Measurements from ENCODE around the gene PICK1. TPM values are rescaled to one million over a fixed set of nuclear protein-coding genes. Genes with fewer than 3 reads are reported as not detected.

PICK1 gene
- polyA plus RNA-seq, 1 experiment: 32.4 TPM

DNA sequence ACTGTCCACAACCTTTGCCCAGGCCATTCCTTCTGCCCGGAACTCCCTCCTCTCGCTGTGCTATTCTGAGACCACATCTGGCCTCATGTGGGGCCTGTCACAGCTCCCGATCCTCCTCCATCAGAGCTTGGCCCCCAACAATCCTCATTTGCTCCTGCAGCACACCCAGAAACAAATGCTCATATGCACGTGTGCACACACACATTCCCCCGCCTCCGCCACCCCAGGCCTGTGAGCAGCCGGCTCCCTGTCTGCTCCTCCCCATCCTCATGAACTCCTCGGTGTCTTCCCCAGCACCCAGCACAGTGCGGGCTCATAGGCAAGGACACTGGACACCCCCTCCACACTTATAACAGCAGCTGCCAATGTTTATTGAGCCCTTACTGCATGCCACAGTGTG is 29.7 kb upstream of the PICK1 start:
- ChIA-PET POLR2A (no interaction called here), CTCF (interaction anchor here (0.7 kb wide), 1 partner anchor 25 kb away, joined by 3 read pairs; no protein-coding TSS in a partner anchor)
- H3K36me3 ChIP-seq (ENCODE audit: control insufficient read depth, insufficient read depth, low read length): no peaks in the 10 kb centered on the region
- H3K4me3 ChIP-seq (ENCODE audit: low read depth, low read length): no peak overlapping the region
- H3K27me3 ChIP-seq (ENCODE audit: control insufficient read depth, insufficient read depth, low read length): 0 out of 2 replicates have a peak, but pooled peaks cover 3% of the 10 kb centered on the region
- TF ChIP-seq CTCF (IDR thresholded peaks at IDR 0.05; ENCODE audit: insufficient read depth, low read depth, low read length): no peak
- no peak for DNase-seq (ENCODE audit: low read depth)

- POLR2A ChIA-PET: no interaction called here
- CTCF ChIA-PET: no interaction called here
- no peak for TF ChIP-seq CTCF (IDR thresholded peaks at IDR 0.05; ENCODE audit: insufficient read depth, low read depth, low read length)
- Histone ChIP-seq H3K4me3 (ENCODE audit: low read depth, low read length) (no peak overlapping the region), H3K27me3 (ENCODE audit: control insufficient read depth, insufficient read depth, low read length) (0 out of 2 replicates have a peak, but pooled peaks cover 3% of the 10 kb centered on the region), H3K36me3 (ENCODE audit: control insufficient read depth, insufficient read depth, low read length) (no peaks in the 10 kb centered on the region)
- DNase-seq (ENCODE audit: low read depth): no peak
Observed at GRCh38 chr22:38028344-38029130, 28.7 kb upstream of the PICK1 start.

DNA sequence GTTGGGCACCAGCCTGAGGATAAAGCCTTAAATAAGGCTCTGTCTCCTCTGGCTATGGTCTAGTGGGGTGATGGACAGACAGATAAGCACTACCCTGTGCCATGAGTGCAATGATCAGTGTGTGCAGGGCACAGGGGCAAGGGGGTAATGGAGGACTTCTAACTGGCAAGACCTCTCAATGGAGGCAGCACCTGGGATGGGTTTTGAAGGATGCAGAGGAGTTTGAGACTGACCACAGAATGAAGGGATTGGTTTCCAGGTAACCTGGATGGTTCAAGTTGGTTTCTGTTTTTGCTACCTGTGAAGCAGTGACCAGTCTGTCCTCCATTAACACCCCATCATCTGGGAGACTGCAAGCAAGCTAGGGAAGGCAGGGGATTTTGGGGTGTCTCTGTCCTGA is 27.8 kb upstream of the PICK1 start:
- Histone ChIP-seq H3K27me3 (ENCODE audit: control insufficient read depth, insufficient read depth, low read length) (0 out of 2 replicates have a peak, but pooled peaks cover 3% of the 10 kb centered on the region), H3K36me3 (ENCODE audit: control insufficient read depth, insufficient read depth, low read length) (no peaks in the 10 kb centered on the region), H3K4me3 (ENCODE audit: low read depth, low read length) (no peak overlapping the region)
- ChIA-PET POLR2A (no interaction called here), CTCF (no interaction called here)
- no peak for TF ChIP-seq CTCF (IDR thresholded peaks at IDR 0.05; ENCODE audit: insufficient read depth, low read depth, low read length)
- no peak for DNase-seq (ENCODE audit: low read depth)

- no peak for TF ChIP-seq CTCF (IDR thresholded peaks at IDR 0.05; ENCODE audit: insufficient read depth, low read depth, low read length)
- H3K27me3 ChIP-seq (ENCODE audit: control insufficient read depth, insufficient read depth, low read length): 0 out of 2 replicates have a peak, but pooled peaks cover 3% of the 10 kb centered on the region
- no peak for DNase-seq (ENCODE audit: low read depth)
- H3K36me3 ChIP-seq (ENCODE audit: control insufficient read depth, insufficient read depth, low read length): no peaks in the 10 kb centered on the region
- no peak overlapping the region for H3K4me3 ChIP-seq (ENCODE audit: low read depth, low read length)
- CTCF ChIA-PET: no interaction called here
- POLR2A ChIA-PET: no interaction called here
Observed at GRCh38 chr22:38029901-38030300, 27.3 kb upstream of the PICK1 start.

GRCh38 chr22:38030311-38031133 is 26.7 kb upstream of the PICK1 start:
- POLR2A ChIA-PET: no interaction called here
- CTCF ChIA-PET: no interaction called here
- no peak for TF ChIP-seq CTCF (IDR thresholded peaks at IDR 0.05; ENCODE audit: insufficient read depth, low read depth, low read length)
- no peak overlapping the region for H3K4me3 ChIP-seq (ENCODE audit: low read depth, low read length)
- H3K27me3 ChIP-seq (ENCODE audit: control insufficient read depth, insufficient read depth, low read length): 0 out of 2 replicates have a peak, but pooled peaks cover 3% of the 10 kb centered on the region
- no peak for DNase-seq (ENCODE audit: low read depth)
- no peaks in the 10 kb centered on the region for H3K36me3 ChIP-seq (ENCODE audit: control insufficient read depth, insufficient read depth, low read length)

Measured in BJ (cell line).